Neural cell (in vitro differentiated cells): ENCODE results near the gene COPB2. TPM values are rescaled to one million over a fixed set of nuclear protein-coding genes. Genes with fewer than 3 reads are reported as not detected.

Source experiments
- H2AFZ ChIP-seq: fragments of 200-600, 300-800 bp; sonication (generic), shearing (Covaris generic); 2 replicates; pipeline ENCODE4 v1.6.0; 2014; ENCODE audit warnings: low read depth, mild to moderate bottlenecking, antibody characterized with exemption, low read length, moderate library complexity
- H3F3A ChIP-seq: fragments of 200-600 bp; shearing (Covaris generic); 2 replicates; pipeline ENCODE4 v1.6.1; 2016; ENCODE audit warnings: mild to moderate bottlenecking, moderate library complexity, mixed read lengths, antibody characterized with exemption, low read length; ENCODE audit not compliant: insufficient read depth, poor library complexity, severe bottlenecking
- H3K27ac ChIP-seq: fragments of 200-600, 300-800 bp; sonication (generic), shearing (Covaris generic); 2 replicates; pipeline ENCODE4 v1.5.1; 2014; ENCODE audit warnings: mild to moderate bottlenecking, low read length, moderate library complexity
- H3K27me3 ChIP-seq: fragments of 300-800, 200-600 bp; sonication (generic), shearing (Covaris generic); 2 replicates; pipeline ENCODE4 v1.6.0; 2014; ENCODE audit warnings: mild to moderate bottlenecking, low read depth, low read length, moderate library complexity; ENCODE audit not compliant: insufficient read depth
- H3K36me3 ChIP-seq: fragments of 300-800, 200-600 bp; sonication (generic), shearing (Covaris generic); 2 replicates; pipeline ENCODE4 v1.5.1; 2014; ENCODE audit warnings: mild to moderate bottlenecking, antibody characterized with exemption, low read length, moderate library complexity; ENCODE audit not compliant: insufficient read depth
- H3K4me2 ChIP-seq: fragments of 300-800, 200-600 bp; sonication (generic), shearing (Covaris generic); 2 replicates; pipeline ENCODE4 v1.6.0; 2014; ENCODE audit warnings: mild to moderate bottlenecking, low read length
- H3K4me3 ChIP-seq: fragments of 300-800, 200-600 bp; sonication (generic), shearing (Covaris generic); 2 replicates; pipeline ENCODE4 v1.5.1; 2014; ENCODE audit warnings: mild to moderate bottlenecking, low read length, moderate library complexity
- H3K79me2 ChIP-seq: fragments of 200-600 bp; shearing (Covaris generic); replicated peaks from 2 replicates; pipeline ENCODE4 v1.6.0; 2014; ENCODE audit warnings: mild to moderate bottlenecking, low read length, moderate library complexity; ENCODE audit not compliant: insufficient read depth
- H3K9ac ChIP-seq: fragments of 300-800, 200-600 bp; sonication (generic), shearing (Covaris generic); 2 replicates; pipeline ENCODE4 v1.6.1; 2016; ENCODE audit warnings: mild to moderate bottlenecking, low read length, mixed read lengths
- H3K9me2 ChIP-seq: fragments of 200-600 bp; shearing (Covaris generic); 2 replicates; pipeline ENCODE4 v1.6.1; 2016; ENCODE audit warnings: mild to moderate bottlenecking, low read length, mixed read lengths; ENCODE audit not compliant: insufficient read depth
- H3K9me3 ChIP-seq: fragments of 200-600, 300-800 bp; sonication (generic), shearing (Covaris generic); 2 replicates; pipeline ENCODE4 v1.6.1; 2016; ENCODE audit warnings: mild to moderate bottlenecking, mixed run types, low read length, moderate library complexity, mixed read lengths
- H4K20me1 ChIP-seq: fragments of 200-600 bp; shearing (Covaris generic); 2 replicates; pipeline ENCODE4 v1.6.1; 2016; ENCODE audit warnings: mild to moderate bottlenecking, mixed run types; ENCODE audit not compliant: insufficient read depth
- CTCF ChIP-seq: fragments of 450-650 bp; IDR thresholded peaks from 2 replicates; pipeline ENCODE4 v1.5.1; 2014; ENCODE audit warnings: antibody characterized with exemption, mild to moderate bottlenecking, moderate library complexity; ENCODE audit not compliant: poor library complexity, severe bottlenecking
- EP300 ChIP-seq: fragments of 450-650 bp; conservative IDR thresholded peaks from 2 replicates; pipeline ENCODE4 v1.6.1; 2014; ENCODE audit warnings: antibody characterized with exemption, mild to moderate bottlenecking, moderate library complexity; ENCODE audit not compliant: poor library complexity, severe bottlenecking
- EZH2 ChIP-seq: fragments of 200-600, 300-800 bp; shearing (Covaris generic), sonication (generic); IDR thresholded peaks from 2 replicates; pipeline ENCODE4 v1.6.1; 2014; ENCODE audit warnings: antibody characterized with exemption, low read length, borderline replicate concordance, mild to moderate bottlenecking; ENCODE audit not compliant: insufficient read depth, poor library complexity, severe bottlenecking
- MXI1 ChIP-seq: fragments of 450-650 bp; conservative IDR thresholded peaks from 2 replicates; pipeline ENCODE4 v1.6.1; 2014; ENCODE audit warnings: antibody characterized with exemption, mild to moderate bottlenecking; ENCODE audit not compliant: poor library complexity, severe bottlenecking
- POLR2AphosphoS5 ChIP-seq: IDR thresholded peaks from 2 replicates; pipeline ENCODE4 v1.6.1; 2012
- RAD21 ChIP-seq: fragments of 450-650 bp; conservative IDR thresholded peaks from 2 replicates; pipeline ENCODE4 v1.6.1; 2014; ENCODE audit warnings: antibody characterized with exemption, mild to moderate bottlenecking, moderate library complexity
- REST ChIP-seq: IDR thresholded peaks from 2 replicates; pipeline ENCODE4 v1.6.1; 2012; ENCODE audit warnings: borderline replicate concordance
- SMC3 ChIP-seq: fragments of 450-650 bp; conservative IDR thresholded peaks from 2 replicates; pipeline ENCODE4 v1.6.1; 2014; ENCODE audit warnings: antibody characterized with exemption, mild to moderate bottlenecking, moderate library complexity; ENCODE audit not compliant: poor library complexity
- TAF1 ChIP-seq: IDR thresholded peaks from 2 replicates; pipeline ENCODE4 v1.6.1; 2012; ENCODE audit warnings: low read depth
- polyA plus RNA-seq: library from polyadenylated mRNA; depleted of rRNA; stranded (reverse); fragments of >200 nt; gene quantifications from 2 replicates; pipeline ENCODE4 v1.2.3, GENCODE V29; 2014

The COPB2 gene
- polyA plus RNA-seq, 1 donor from 2014 or later = 63.5 TPM

- Histone ChIP-seq H3K36me3 (peaks cover 5% of the 10 kb centered on the region), H3K9me2 (no peaks in the 10 kb centered on the region), H3K9me3 (no peaks in the 10 kb centered on the region), H3K27ac (no peak overlapping the region), H3K4me3 (no peak overlapping the region), H3K79me2 (peaks cover 34% of the 10 kb centered on the region), H3K4me2 (no peak overlapping the region), H3K27me3 (no peaks in the 10 kb centered on the region), H2AFZ (no peak overlapping the region), H3K9ac (no peak overlapping the region), H4K20me1 (peaks cover 4% of the 10 kb centered on the region), H3F3A (no peaks in the 10 kb centered on the region)
- no peak for TF ChIP-seq EZH2
- TF ChIP-seq SMC3 = no peak
- TF ChIP-seq MXI1 = no peak
- no peak for TF ChIP-seq RAD21
- TF ChIP-seq EP300 = no peak
- no peak for TF ChIP-seq POLR2AphosphoS5
- no peak for TF ChIP-seq REST
- no peak for TF ChIP-seq TAF1
- no peak for TF ChIP-seq CTCF
Observed at GRCh38 chr3:139380575-139380974, 8.9 kb downstream of the COPB2 start.

GRCh38 chr3:139378587-139379241, 10.7 kb downstream of the COPB2 start:
- Histone ChIP-seq H3K27ac (no peak overlapping the region), H3K79me2 (peaks cover 18% of the 10 kb centered on the region), H4K20me1 (peaks cover 4% of the 10 kb centered on the region), H3K36me3 (peaks cover 15% of the 10 kb centered on the region), H3K9me2 (no peaks in the 10 kb centered on the region), H3K4me2 (no peak overlapping the region), H3K9me3 (no peaks in the 10 kb centered on the region), H3K9ac (no peak overlapping the region), H2AFZ (no peak overlapping the region), H3K27me3 (no peaks in the 10 kb centered on the region), H3F3A (no peaks in the 10 kb centered on the region), H3K4me3 (no peak overlapping the region)
- TF ChIP-seq CTCF = no peak
- TF ChIP-seq MXI1 = no peak
- no peak for TF ChIP-seq REST
- TF ChIP-seq EP300 = no peak
- TF ChIP-seq TAF1 = no peak
- TF ChIP-seq EZH2 = no peak
- no peak for TF ChIP-seq POLR2AphosphoS5
